ENCODE data around the gene EED.

- no peak for TF ChIP-seq POLR2A (IDR thresholded peaks at IDR 0.05; ENCODE audit: low read length)
- TF ChIP-seq GATA1 (IDR thresholded peaks at IDR 0.05; ENCODE audit: low read depth, low read length) = no peak
Measured at GRCh38 chr11:86212019-86212611, 32.4 kb upstream of the EED start.

Data from erythroblast (primary cell).